ENCODE data around the gene PDLIM3.
"Not testable (repeated sequence)": the region's sequence is repeated elsewhere in the genome, so short reads cannot be mapped to it uniquely, and the experiment has no call there.

Gene PDLIM3

GRCh38 chr4:185542626-185543315 lies 7.5 kb upstream of the PDLIM3 start:
- in situ Hi-C loops (cut with HindIII; ENCODE audit: low pct_unique_long_range_greater_than_20kb, low sequenced_read_pairs), result no loop called here
- TF ChIP-seq JUND (IDR thresholded peaks at IDR 0.05; ENCODE audit: low read depth), result no peak
- DNase-seq (ENCODE audit: low read depth in 1 of 2, low spot score in 1 of 2), result no peak

DNA sequence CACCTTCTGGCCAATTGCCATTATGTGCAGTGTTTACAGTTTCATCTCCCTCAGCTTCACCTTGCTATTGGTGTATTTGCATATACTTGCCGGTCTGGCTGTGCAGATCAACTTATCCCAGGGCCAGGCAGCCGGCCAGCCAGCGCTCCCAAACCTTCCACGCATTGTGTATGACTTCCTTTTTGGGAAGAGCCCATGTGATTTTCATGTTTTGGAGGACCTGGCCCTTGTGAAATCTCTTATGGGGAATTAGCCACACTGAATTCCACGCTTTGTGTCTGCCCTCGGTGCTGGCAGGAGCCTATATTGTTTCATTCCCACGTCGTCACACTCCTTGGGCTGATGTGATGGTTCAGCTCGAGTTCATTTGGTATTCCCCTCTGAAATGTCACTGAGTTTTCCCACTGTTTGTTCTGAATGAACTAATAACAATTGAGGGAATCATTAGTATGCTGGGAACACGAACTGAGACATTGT lies 6.0 kb upstream of the PDLIM3 start:
- TF ChIP-seq JUND (IDR thresholded peaks at IDR 0.05; ENCODE audit: low read depth), result no peak
- no peak for DNase-seq (ENCODE audit: low read depth in 1 of 2, low spot score in 1 of 2)
- in situ Hi-C loops (cut with HindIII; ENCODE audit: low pct_unique_long_range_greater_than_20kb, low sequenced_read_pairs), result no loop called here

DNA sequence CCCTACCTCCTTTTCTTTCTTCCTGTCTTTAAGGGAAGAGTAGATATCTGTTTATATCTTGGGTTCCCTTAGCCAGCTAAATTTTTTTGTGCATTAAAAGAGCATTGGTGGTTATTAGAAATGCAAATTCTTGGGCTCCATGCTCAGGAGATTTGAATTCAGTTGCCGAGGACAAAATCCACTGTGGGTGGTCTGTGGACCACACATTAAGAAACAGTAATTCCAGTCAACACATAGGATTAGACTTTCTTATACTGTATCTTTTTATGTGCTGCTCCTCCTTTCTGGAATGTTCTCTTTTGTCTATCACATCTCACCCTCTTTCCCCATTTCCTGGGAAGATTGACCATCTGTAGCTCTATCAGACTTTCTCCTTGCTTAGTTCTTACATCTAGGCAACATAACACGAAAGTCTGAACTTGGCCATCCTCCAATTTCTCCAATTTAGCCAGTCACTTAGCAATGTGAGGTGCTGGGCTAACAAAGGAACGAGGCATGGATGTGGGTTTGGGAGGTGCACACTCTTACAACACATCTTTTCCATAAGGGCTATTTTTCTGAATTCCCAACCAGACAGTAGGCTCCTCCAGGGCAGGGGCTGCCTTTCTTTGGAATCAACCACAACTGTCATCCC lies 5.3 kb upstream of the PDLIM3 start:
- in situ Hi-C loops (cut with HindIII; ENCODE audit: low pct_unique_long_range_greater_than_20kb, low sequenced_read_pairs), result no loop called here
- DNase-seq (ENCODE audit: low read depth in 1 of 2, low spot score in 1 of 2), result no peak
- TF ChIP-seq JUND (IDR thresholded peaks at IDR 0.05; ENCODE audit: low read depth), result no peak

GRCh38 chr4:185540040-185540439 lies 4.7 kb upstream of the PDLIM3 start:
- no peak for TF ChIP-seq JUND (IDR thresholded peaks at IDR 0.05; ENCODE audit: low read depth)
- in situ Hi-C loops (cut with HindIII; ENCODE audit: low pct_unique_long_range_greater_than_20kb, low sequenced_read_pairs), result no loop called here

GRCh38 chr4:185538806-185539205 lies 3.5 kb upstream of the PDLIM3 start:
- TF ChIP-seq JUND (IDR thresholded peaks at IDR 0.05; ENCODE audit: low read depth), result no peak
- no peak for DNase-seq (ENCODE audit: low read depth in 1 of 2, low spot score in 1 of 2)
- in situ Hi-C loops (cut with HindIII; ENCODE audit: low pct_unique_long_range_greater_than_20kb, low sequenced_read_pairs), result no loop called here

More at GRCh38 chr4:185540040-185540439, 4.7 kb upstream of the PDLIM3 start:
- DNase-seq (ENCODE audit: low read depth in 1 of 2, low spot score in 1 of 2), result no peak

- no peak for DNase-seq (ENCODE audit: low read depth in 1 of 2, low spot score in 1 of 2)
- no peak for TF ChIP-seq JUND (IDR thresholded peaks at IDR 0.05; ENCODE audit: low read depth)
- in situ Hi-C loops (cut with HindIII; ENCODE audit: low pct_unique_long_range_greater_than_20kb, low sequenced_read_pairs), result no loop called here
Measured at GRCh38 chr4:185536411-185536709, 1.1 kb upstream of the PDLIM3 start.

DNA sequence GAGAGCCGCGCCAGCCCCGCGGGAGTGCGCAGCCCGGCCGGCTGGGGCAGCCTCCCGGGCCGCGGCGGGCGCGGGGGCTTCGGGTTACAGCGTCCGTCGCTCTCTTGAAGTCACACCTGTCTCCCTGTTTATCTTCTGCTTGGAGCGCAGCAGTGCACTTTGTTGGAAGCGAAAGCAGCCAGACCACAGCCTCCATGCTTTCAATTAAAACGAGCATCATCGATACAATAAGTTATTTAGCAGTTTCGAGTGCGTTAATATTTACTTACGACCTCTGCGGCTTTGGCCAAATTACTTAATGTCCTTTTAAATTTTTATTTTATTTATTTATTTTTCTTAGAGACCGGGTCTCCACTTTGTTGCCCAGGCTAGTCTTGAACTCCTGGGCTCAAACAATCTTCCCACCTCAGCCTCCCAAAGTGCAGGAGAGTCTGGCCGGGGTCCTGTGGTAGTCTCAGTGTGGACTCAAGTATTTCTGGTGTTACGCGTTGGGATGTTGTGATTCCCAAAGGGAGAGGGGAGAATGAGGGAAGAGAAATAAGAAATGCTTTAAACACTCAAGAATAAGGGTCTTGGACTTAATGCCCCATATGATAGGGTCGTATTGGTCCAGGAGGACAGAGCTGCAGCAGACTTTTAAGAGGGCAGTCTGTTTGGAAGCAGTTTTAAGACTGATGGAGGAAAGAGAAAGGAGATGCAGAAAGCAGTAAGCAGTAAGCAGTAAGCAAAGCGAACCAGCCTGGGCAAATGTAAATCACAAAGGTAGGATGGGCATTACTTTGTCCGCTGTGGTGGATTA lies 504 bp upstream of the PDLIM3 start:
- in situ Hi-C loops (cut with HindIII; ENCODE audit: low pct_unique_long_range_greater_than_20kb, low sequenced_read_pairs), result no loop called here
- DNase-seq (ENCODE audit: low read depth in 1 of 2, low spot score in 1 of 2), result no peak
- TF ChIP-seq JUND (IDR thresholded peaks at IDR 0.05; ENCODE audit: low read depth), result no peak

GRCh38 chr4:185534511-185534865 lies 819 bp downstream of the PDLIM3 start:
- in situ Hi-C loops (cut with HindIII; ENCODE audit: low pct_unique_long_range_greater_than_20kb, low sequenced_read_pairs), result no loop called here
- no peak for DNase-seq (ENCODE audit: low read depth in 1 of 2, low spot score in 1 of 2)
- no peak for TF ChIP-seq JUND (IDR thresholded peaks at IDR 0.05; ENCODE audit: low read depth)

- in situ Hi-C loops (cut with HindIII; ENCODE audit: low pct_unique_long_range_greater_than_20kb, low sequenced_read_pairs), result no loop called here
- no peak for TF ChIP-seq JUND (IDR thresholded peaks at IDR 0.05; ENCODE audit: low read depth)
- DNase-seq (ENCODE audit: low read depth in 1 of 2, low spot score in 1 of 2), result no peak
Measured at GRCh38 chr4:185532795-185533324, 2.4 kb downstream of the PDLIM3 start.

- in situ Hi-C loops (cut with HindIII; ENCODE audit: low pct_unique_long_range_greater_than_20kb, low sequenced_read_pairs), result no loop called here
- DNase-seq (ENCODE audit: low read depth in 1 of 2, low spot score in 1 of 2), result no peak
- no peak for TF ChIP-seq JUND (IDR thresholded peaks at IDR 0.05; ENCODE audit: low read depth)
Measured at GRCh38 chr4:185532293-185532692, 3.0 kb downstream of the PDLIM3 start.

- in situ Hi-C loops (cut with HindIII; ENCODE audit: low pct_unique_long_range_greater_than_20kb, low sequenced_read_pairs); DNase-seq (ENCODE audit: low read depth in 1 of 2, low spot score in 1 of 2): not testable (repeated sequence)
Measured at GRCh38 chr4:185531654-185532053, 3.7 kb downstream of the PDLIM3 start.

- no peak for TF ChIP-seq JUND (IDR thresholded peaks at IDR 0.05; ENCODE audit: low read depth)
- in situ Hi-C loops (cut with HindIII; ENCODE audit: low pct_unique_long_range_greater_than_20kb, low sequenced_read_pairs), result no loop called here
- no peak for DNase-seq (ENCODE audit: low read depth in 1 of 2, low spot score in 1 of 2)
Measured at GRCh38 chr4:185529413-185529812, 5.9 kb downstream of the PDLIM3 start.

All from T47D (cell line).